Measurements from ENCODE around the gene SLC2A10.

DNA sequence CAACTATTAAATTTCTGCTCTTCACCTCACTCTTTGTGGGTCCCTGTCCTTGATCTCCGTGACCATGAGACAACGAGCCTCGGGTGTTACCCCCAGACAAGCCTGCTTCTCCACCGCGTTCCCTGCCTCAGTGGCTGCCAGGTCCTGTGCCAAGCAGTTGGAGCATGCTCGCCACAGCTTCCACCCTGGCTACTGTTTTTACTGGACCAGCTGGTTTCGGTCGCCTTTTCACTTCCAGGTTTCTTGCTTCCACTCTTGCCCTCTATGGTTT, 25.8 kb upstream of the SLC2A10 start:
- TF ChIP-seq, protein P1, sequence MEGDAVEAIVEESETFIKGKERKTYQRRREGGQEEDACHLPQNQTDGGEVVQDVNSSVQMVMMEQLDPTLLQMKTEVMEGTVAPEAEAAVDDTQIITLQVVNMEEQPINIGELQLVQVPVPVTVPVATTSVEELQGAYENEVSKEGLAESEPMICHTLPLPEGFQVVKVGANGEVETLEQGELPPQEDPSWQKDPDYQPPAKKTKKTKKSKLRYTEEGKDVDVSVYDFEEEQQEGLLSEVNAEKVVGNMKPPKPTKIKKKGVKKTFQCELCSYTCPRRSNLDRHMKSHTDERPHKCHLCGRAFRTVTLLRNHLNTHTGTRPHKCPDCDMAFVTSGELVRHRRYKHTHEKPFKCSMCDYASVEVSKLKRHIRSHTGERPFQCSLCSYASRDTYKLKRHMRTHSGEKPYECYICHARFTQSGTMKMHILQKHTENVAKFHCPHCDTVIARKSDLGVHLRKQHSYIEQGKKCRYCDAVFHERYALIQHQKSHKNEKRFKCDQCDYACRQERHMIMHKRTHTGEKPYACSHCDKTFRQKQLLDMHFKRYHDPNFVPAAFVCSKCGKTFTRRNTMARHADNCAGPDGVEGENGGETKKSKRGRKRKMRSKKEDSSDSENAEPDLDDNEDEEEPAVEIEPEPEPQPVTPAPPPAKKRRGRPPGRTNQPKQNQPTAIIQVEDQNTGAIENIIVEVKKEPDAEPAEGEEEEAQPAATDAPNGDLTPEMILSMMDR (IDR thresholded peaks at IDR 0.05), result no peak
- TF ChIP-seq EP300 (IDR thresholded peaks at IDR 0.05), result no peak
- TF ChIP-seq POLR2AphosphoS5 (IDR thresholded peaks at IDR 0.05), result no peak
